Activated CD8-positive, alpha-beta memory T cell treated with anti-CD3 and anti-CD28 coated beads, Interleukin-2, amount 50 U/mL, for 1 hour (primary cell): Measurements from ENCODE around the gene CDH24.
"Not testable (repeated sequence)": the region's sequence is repeated elsewhere in the genome, so short reads cannot be mapped to it uniquely, and the experiment has no call there.

ENCODE experiments used
- DNase-seq: peaks from one replicate; pipeline ENCODE4 v3.0.0-alpha.2; 2020; ENCODE audit errors: extremely low read depth

Gene CDH24

DNA sequence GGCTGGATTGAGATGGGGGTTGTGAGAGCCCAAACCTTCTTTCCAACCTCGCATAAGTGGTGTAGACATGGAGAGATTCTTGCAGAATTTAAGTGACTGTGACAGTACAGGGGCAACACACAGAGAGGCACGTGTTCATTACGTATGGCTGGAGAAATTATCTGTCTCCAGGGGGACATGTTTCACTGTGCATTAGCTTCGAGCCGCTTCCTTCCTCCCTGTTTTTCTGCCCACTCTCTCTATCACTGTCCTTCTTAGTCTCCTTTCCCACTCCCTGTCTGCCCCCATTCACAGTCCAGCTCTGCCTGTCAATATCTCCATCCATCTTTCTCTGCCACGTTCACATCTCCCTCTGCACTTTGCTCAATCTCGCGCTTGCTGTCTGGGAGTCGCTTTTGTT, 35.9 kb downstream of the CDH24 start:
- no peak for DNase-seq

- no peak for DNase-seq
These were observed 36.9 kb downstream of the CDH24 start for GRCh38 chr14:23020143-23021128.

DNA sequence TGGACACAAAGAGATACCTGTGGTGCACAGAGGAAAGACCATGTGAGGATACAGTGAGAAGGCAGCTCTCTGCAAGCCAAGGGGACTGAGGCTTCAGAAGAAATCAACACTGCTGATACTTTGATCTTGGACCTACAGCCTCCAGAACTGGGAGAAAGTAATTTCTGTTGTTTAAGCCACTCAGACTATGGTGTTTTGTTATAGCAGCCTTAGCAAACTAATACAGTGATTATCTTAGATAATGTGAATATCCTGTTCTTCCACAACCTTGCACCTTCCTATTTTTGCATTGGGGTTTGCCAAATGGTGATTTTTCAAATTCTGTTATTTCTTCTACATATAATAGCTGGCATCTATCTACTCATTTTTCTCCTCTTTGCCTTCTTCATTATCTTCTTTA, 39.2 kb downstream of the CDH24 start:
- DNase-seq, result no peak

- no peak for DNase-seq
These were observed 40.2 kb downstream of the CDH24 start for GRCh38 chr14:23017091-23017490.

DNA sequence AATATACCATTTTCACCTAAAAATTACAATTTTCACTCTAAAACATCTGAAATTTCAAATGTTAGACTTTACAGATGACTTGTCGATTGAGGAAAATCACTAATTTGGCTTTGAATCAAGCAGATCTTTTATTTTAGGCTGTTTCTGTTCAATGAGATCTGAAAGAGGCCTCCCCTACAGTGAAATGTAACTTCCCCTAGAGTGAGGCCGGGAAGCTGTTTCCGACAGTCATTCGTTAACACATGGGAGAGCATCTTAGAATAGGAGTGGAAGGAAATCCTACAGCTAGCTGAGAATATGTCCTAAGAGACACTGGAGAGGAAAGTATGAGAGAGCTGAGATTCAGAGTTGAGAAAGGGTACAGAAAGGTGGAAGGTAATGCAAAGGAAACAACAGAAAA, 41.7 kb downstream of the CDH24 start:
- no peak for DNase-seq

DNA sequence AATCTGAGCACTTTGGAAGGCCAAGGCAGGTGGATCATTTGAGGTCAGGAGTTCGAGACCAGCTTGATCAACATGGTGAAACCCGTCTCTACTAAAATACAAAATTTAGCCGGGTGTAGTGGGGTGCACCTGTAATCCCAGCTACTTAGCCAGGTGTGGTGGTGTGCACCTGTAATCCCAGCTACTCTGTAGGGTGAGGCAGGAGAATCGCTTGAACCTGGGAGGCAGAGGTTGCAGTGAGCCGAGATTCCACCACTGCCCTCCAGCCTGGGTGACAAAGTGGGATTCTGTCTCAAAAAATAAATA, 43.6 kb downstream of the CDH24 start:
- DNase-seq, result not testable (repeated sequence)

DNA sequence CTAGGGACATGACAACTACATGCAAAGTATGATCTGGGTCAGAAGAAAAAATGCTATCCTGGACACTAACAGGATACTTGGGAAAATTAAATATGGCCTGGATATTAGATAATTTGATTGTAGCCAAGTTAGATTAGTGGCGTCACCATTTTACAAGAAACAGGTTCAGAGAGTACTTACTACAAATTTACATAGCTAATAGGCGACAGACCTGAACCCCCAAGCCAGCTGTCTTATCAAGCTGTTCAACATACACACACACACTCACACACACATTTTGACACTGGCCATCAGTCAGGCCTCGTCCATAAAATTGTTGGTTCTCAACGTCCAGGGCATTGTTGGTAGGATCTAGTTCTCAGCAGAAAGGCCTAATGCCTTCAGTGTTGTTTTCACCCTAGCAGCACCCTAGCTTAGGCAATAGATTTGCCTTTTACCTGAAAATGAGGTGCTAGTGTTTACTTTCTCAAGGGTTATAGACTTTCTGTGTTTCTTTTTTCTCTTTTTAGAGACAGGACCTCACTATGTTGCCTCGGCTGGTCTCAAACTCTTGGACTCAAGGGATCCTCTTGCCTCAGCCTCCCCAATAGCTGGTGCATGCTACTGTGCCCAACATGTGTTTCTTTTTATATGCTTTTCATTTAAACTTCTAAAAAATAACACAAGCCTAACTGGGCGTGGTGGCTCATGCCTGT, 44.1 kb downstream of the CDH24 start:
- no peak for DNase-seq

DNA sequence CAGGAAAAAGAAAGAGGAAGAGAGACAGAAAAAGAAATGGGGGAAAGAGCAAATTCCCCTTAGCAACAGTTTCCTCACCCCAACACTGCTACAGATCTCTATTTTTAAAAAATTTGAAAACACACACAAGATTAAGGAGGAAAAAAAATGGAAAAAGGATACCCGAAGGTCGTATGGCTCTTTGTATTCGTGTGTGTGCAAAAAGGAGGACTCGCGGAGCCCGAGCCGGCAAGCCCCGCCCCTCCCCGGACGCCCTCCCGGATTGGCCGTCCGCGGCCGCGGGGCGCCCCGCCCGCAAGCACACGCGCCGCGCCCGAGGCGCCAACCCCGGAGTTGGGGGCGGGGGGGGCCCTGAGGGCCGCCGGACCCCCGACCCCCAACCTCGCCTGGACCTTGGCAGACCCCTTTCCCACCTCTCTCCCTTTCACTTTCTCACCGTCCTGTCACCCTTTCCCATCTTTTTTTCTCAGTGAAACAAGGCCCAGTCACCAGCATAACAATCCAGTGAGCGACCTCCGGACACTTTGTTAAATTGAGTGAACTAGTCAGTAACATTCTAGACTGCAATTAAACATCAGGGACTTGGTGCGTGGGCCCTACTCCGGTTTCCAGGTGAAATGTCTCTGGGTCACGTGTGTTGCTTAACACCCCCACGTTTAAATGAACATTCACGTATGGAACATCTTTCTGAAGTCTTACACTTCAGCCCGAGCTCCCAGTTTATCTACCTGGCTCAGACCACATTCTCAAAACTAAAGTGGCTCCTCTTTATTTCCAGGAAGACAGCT, 47.2 kb downstream of the CDH24 start, which contains the start of gene C14orf93:
Gene C14orf93, minus strand, starts transcription at position 205 of the 788 bp plus-strand sequence. CDS start 11,120 bp downstream, outside the sequence.
- DNase-seq, result peak; percentile 37

- DNase-seq, result no peak
These were observed 47.8 kb downstream of the CDH24 start for GRCh38 chr14:23009483-23009938.

- DNase-seq, result no peak
These were observed 48.5 kb downstream of the CDH24 start for GRCh38 chr14:23008831-23009230.

DNA sequence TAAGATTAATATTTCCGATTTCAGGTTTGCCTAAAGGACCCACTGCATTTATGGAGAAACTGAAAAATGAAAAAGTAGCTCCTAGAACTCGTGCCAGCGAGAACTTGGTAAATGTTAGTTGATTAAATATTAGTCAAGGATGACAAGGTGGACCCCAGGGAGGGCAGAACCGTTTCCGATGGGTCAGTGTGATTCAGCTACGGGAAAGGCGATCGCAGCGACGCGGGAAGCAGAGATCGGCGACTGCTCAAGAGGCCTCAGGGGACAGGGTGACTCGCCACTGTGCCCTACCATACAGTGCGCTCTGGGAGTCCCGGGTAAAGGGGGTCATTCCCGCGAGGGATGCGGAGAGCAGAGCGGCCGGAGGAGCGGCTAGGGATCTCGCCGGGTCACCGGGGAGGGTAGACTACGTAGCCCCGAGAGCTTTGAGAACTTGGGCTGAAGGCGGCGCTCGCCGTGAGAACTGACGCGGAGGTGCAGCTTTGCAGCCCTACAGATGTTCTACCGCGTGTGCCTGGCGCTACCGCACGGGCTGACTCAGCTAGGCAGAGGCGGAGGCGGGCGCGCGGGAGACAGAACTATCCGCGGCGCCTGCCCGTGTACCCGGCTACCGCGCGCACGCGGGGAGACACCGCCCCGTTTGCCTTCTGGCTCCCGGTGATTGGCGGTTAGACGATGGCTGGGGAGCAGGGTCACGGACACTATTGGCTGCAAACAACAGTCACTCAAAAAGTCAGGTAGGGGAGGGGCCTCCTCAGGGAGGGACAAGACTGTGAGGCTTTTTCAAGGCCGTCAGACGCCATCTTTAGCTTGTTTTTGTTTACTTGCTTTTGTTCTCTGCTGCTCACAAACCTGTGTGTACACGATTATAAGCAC, 50.5 kb downstream of the CDH24 start:
- DNase-seq, result peak; percentile 92

DNA sequence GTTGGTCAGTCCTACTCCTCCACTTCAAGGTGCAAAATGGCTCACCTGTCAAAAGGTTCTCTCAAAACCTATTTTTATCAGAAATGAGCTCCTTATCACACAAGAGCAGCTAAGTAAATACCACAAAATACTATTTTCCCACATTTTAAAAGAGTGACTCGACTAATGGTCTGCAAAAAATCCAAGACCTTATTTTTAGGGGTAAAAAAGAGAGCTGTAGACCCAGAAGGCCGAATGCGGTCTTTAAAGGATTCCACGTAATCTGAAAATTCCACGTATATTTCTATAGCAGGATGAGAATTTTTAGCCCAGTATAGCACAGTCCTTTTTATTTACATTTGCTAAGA, 51.2 kb downstream of the CDH24 start:
- no peak for DNase-seq

DNA sequence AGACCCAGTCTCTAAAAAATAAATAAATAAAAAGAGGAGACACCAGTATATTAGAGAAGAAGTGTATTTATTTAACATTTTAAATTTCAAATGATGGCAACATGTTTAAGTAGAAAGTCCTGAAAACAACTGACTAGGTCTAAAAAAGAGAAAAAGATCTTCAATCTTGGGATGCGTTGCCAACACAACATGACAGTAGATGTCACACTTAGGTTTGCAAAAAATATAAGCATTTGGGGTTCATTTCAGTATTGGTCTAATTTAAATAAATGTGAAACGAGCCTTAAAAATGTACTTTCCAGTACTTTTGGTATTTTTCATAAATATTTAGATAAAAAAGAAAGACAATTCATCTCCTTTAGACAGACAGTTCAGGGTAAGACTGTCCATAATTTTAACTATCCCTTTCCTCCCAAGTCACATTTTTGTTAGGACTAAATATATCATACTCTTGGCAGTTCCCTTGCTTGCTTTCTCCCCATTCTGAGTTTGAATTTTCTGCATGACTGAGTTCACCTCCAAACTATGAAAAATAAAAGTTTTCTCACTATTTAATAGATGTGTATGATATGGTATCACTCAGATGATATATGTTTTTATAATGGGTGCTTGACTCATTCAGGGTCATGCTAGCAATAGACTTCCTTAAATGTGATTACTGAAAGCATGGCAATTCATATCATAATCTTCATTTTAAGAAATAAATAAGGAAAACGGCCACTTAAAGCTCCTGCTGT, 51.7 kb downstream of the CDH24 start:
- DNase-seq, result no peak

DNA sequence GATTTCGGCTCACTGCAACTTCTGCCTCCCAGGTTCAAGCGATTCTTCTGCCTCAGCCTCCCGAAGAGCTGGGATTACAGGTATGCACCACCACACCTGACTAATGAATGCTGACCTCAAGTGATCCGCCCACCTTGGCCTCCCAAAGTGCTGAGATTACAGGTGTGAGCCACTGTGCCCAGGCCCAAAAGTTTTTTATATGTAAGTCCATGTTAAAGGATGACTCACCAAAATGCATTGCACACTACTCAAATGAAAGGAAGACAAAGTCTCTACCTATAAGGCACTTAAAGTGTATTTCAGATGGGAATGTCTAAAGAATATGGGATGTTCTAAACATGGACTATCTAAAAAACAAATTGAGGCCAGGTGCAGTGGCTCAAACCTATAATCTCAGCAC, 53.0 kb downstream of the CDH24 start:
- DNase-seq, result not testable (repeated sequence)

DNA sequence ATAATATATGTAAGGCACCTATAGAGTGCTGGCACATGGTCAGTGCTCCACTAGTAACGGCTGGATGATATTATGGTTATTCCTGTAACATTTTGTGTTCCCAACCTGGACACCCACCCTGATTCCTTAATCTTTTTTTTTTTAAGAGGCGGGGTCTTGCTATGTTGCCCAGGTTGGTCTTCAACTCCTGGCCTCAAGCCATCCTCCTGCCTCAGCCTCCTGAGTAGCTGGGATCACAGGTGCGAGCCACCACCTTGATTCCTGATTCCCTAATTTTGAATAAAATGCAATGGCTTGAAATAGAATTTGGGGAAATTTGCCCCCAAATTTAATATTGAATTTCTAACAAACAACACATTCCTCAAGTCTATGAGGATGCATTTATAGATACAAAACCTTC, 54.7 kb downstream of the CDH24 start:
- no peak for DNase-seq

DNA sequence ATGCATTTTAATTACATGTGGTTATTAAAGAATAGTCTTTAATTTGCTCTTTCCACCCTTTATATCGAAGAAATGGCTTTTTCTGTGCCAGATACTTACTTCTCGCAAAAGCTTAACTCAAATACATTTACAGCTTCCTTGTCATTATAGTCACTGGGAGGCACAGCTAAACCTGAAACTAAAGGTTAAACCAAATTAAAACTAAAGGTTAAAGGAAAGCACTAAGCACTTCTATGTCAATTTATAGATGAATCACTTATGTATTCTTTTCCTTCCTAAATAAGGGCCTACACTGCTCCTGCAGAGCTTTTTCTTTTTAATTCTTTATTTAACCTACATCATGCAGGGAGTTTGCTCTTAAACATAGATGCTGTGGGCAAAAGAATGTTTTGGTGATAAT, 56.5 kb downstream of the CDH24 start:
- DNase-seq, result no peak

GRCh38 chr14:22998329-22999012, 58.8 kb downstream of the CDH24 start:
- no peak for DNase-seq

- DNase-seq, result no peak
These were observed 59.5 kb downstream of the CDH24 start for GRCh38 chr14:22997676-22998323.
